Activated naive CD8-positive, alpha-beta T cell treated with anti-CD3 and anti-CD28 coated beads, Interleukin-2, amount 50 U/mL, for 24 hours (primary cell): ENCODE results near the gene ITLN1.
"Not testable (repeated sequence)": the region's sequence is repeated elsewhere in the genome, so short reads cannot be mapped to it uniquely, and the experiment has no call there.

Experiments used
- ATAC-seq: fragments of 150-1000 bp; cut with Tn5 transposase; one replicate; pipeline ENCODE4 v1.10.0; 2021
- DNase-seq: peaks from one replicate; pipeline ENCODE4 v3.0.0; 2021
- H3K27ac Mint-ChIP-seq: one replicate; pipeline ENCODE4 v1.8.0; 2021; ENCODE audit warnings: mild to moderate bottlenecking, mixed read lengths
- H3K27me3 Mint-ChIP-seq: one replicate; pipeline ENCODE4 v1.8.0; 2021; ENCODE audit warnings: mixed read lengths
- H3K36me3 Mint-ChIP-seq: one replicate; pipeline ENCODE4 v1.8.0; 2021; ENCODE audit warnings: low read depth, mixed read lengths
- H3K4me1 Mint-ChIP-seq: one replicate; pipeline ENCODE4 v1.8.0; 2021; ENCODE audit warnings: mixed read lengths
- H3K4me3 Mint-ChIP-seq: one replicate; pipeline ENCODE4 v1.8.0; 2021; ENCODE audit warnings: mild to moderate bottlenecking, moderate library complexity, mixed read lengths
- H3K9me3 Mint-ChIP-seq: one replicate; pipeline ENCODE4 v1.8.0; 2021; ENCODE audit warnings: mixed read lengths

The ITLN1 gene

GRCh38 chr1:160868141-160868540, 16.8 kb downstream of the ITLN1 start:
- Mint-ChIP-seq H3K36me3 (no peaks in the 10 kb centered on the region), H3K27me3 (no peaks in the 10 kb centered on the region), H3K27ac (no peak overlapping the region), H3K4me3 (no peak overlapping the region), H3K9me3 (no peaks in the 10 kb centered on the region), H3K4me1 (peaks cover 25% of the 10 kb centered on the region)
- no peak for ATAC-seq
- DNase-seq, result no peak

- H3K36me3 Mint-ChIP-seq, DNase-seq, H3K9me3 Mint-ChIP-seq, H3K4me3 Mint-ChIP-seq, ATAC-seq, H3K27ac Mint-ChIP-seq, H3K27me3 Mint-ChIP-seq: not testable (repeated sequence)
- peaks cover 30% of the 10 kb centered on the region for H3K4me1 Mint-ChIP-seq
These were observed 17.3 kb downstream of the ITLN1 start for GRCh38 chr1:160867651-160868050.

GRCh38 chr1:160866695-160867260, 18.2 kb downstream of the ITLN1 start:
- no peaks in the 10 kb centered on the region for H3K27me3 Mint-ChIP-seq
- no peak overlapping the region for H3K27ac Mint-ChIP-seq
- no peaks in the 10 kb centered on the region for H3K9me3 Mint-ChIP-seq
- peaks cover 38% of the 10 kb centered on the region for H3K4me1 Mint-ChIP-seq
- ATAC-seq (no peak), DNase-seq (no peak)
- H3K4me3 Mint-ChIP-seq, result no peak overlapping the region
- H3K36me3 Mint-ChIP-seq, result no peaks in the 10 kb centered on the region

GRCh38 chr1:160866001-160866694, 18.8 kb downstream of the ITLN1 start:
- no peak for ATAC-seq
- peaks cover 42% of the 10 kb centered on the region for H3K4me1 Mint-ChIP-seq
- H3K27ac Mint-ChIP-seq, result no peak overlapping the region
- DNase-seq, result no peak
- no peaks in the 10 kb centered on the region for H3K9me3 Mint-ChIP-seq
- no peaks in the 10 kb centered on the region for H3K36me3 Mint-ChIP-seq
- no peak overlapping the region for H3K4me3 Mint-ChIP-seq
- H3K27me3 Mint-ChIP-seq, result peaks cover 1% of the 10 kb centered on the region

GRCh38 chr1:160865337-160865736, 19.6 kb downstream of the ITLN1 start:
- no peak for DNase-seq
- H3K4me3 Mint-ChIP-seq, result no peak overlapping the region
- H3K9me3 Mint-ChIP-seq, result no peaks in the 10 kb centered on the region
- peaks cover 43% of the 10 kb centered on the region for H3K4me1 Mint-ChIP-seq
- H3K27ac Mint-ChIP-seq, result no peak overlapping the region
- ATAC-seq, result no peak
- no peaks in the 10 kb centered on the region for H3K36me3 Mint-ChIP-seq
- H3K27me3 Mint-ChIP-seq, result peaks cover 5% of the 10 kb centered on the region

GRCh38 chr1:160864173-160864572, 20.8 kb downstream of the ITLN1 start:
- Mint-ChIP-seq H3K27ac (peak overlapping the region; percentile 43), H3K9me3 (no peaks in the 10 kb centered on the region), H3K4me1 (peaks cover 43% of the 10 kb centered on the region), H3K27me3 (peaks cover 5% of the 10 kb centered on the region), H3K36me3 (no peaks in the 10 kb centered on the region), H3K4me3 (no peak overlapping the region)
- ATAC-seq, result no peak
- no peak for DNase-seq

GRCh38 chr1:160863774-160864131, 21.2 kb downstream of the ITLN1 start:
- Mint-ChIP-seq H3K27ac (peak overlapping the region; percentile 43), H3K4me3 (no peak overlapping the region), H3K4me1 (peaks cover 43% of the 10 kb centered on the region), H3K27me3 (peaks cover 5% of the 10 kb centered on the region), H3K9me3 (no peaks in the 10 kb centered on the region), H3K36me3 (no peaks in the 10 kb centered on the region)
- DNase-seq (no peak), ATAC-seq (no peak)

GRCh38 chr1:160863061-160863773, 21.8 kb downstream of the ITLN1 start:
- Mint-ChIP-seq H3K36me3 (no peaks in the 10 kb centered on the region), H3K27ac (peak overlapping the region; percentile 74), H3K4me1 (peaks cover 42% of the 10 kb centered on the region), H3K27me3 (peaks cover 5% of the 10 kb centered on the region), H3K4me3 (peak overlapping the region; percentile 12), H3K9me3 (no peaks in the 10 kb centered on the region)
- ATAC-seq (no peak), DNase-seq (no peak)

- no peaks in the 10 kb centered on the region for H3K36me3 Mint-ChIP-seq
- H3K4me1 Mint-ChIP-seq, result peaks cover 37% of the 10 kb centered on the region
- peak within 1 kb of the TSS; percentile 74 for H3K27ac Mint-ChIP-seq
- peak; percentile 71 for DNase-seq
- peak; percentile 100 for ATAC-seq
- H3K9me3 Mint-ChIP-seq, result no peaks in the 10 kb centered on the region
- H3K4me3 Mint-ChIP-seq, result peak within 1 kb of the TSS; percentile 53
- H3K27me3 Mint-ChIP-seq, result peaks cover 5% of the 10 kb centered on the region
These were observed 22.5 kb downstream of the ITLN1 start, which contains the start of gene CD244 for GRCh38 chr1:160862203-160863060. CD244 (minus strand) TSS chr1:160862887; CDS start chr1:160862677, 210 bp downstream.

- no peak for DNase-seq
- H3K4me1 Mint-ChIP-seq, result peaks cover 36% of the 10 kb centered on the region
- H3K27ac Mint-ChIP-seq, result no peak overlapping the region
- peak overlapping the region; percentile 10 for H3K4me3 Mint-ChIP-seq
- ATAC-seq, result no peak
- peaks cover 5% of the 10 kb centered on the region for H3K27me3 Mint-ChIP-seq
- no peaks in the 10 kb centered on the region for H3K36me3 Mint-ChIP-seq
- H3K9me3 Mint-ChIP-seq, result no peaks in the 10 kb centered on the region
These were observed 24.0 kb downstream of the ITLN1 start for GRCh38 chr1:160860840-160861505.

- Mint-ChIP-seq H3K4me3 (no peak overlapping the region), H3K36me3 (no peaks in the 10 kb centered on the region), H3K4me1 (peaks cover 29% of the 10 kb centered on the region), H3K27ac (no peak overlapping the region), H3K27me3 (peaks cover 5% of the 10 kb centered on the region), H3K9me3 (no peaks in the 10 kb centered on the region)
- DNase-seq, result no peak
- no peak for ATAC-seq
These were observed 25.8 kb downstream of the ITLN1 start for GRCh38 chr1:160859166-160859565.

GRCh38 chr1:160858507-160858906, 26.5 kb downstream of the ITLN1 start:
- H3K4me3 Mint-ChIP-seq, result no peak overlapping the region

GRCh38 chr1:160858097-160858496, 26.9 kb downstream of the ITLN1 start:
- DNase-seq (no peak), ATAC-seq (no peak)
- Mint-ChIP-seq H3K36me3 (peaks cover 1% of the 10 kb centered on the region), H3K9me3 (no peaks in the 10 kb centered on the region), H3K27me3 (peaks cover 5% of the 10 kb centered on the region), H3K27ac (no peak overlapping the region), H3K4me3 (no peak overlapping the region), H3K4me1 (peaks cover 24% of the 10 kb centered on the region)

More at GRCh38 chr1:160858507-160858906, 26.5 kb downstream of the ITLN1 start:
- ATAC-seq, result no peak
- DNase-seq, result no peak
- no peak overlapping the region for H3K27ac Mint-ChIP-seq
- H3K27me3 Mint-ChIP-seq, result peaks cover 5% of the 10 kb centered on the region
- no peaks in the 10 kb centered on the region for H3K36me3 Mint-ChIP-seq
- no peaks in the 10 kb centered on the region for H3K9me3 Mint-ChIP-seq
- H3K4me1 Mint-ChIP-seq, result peaks cover 26% of the 10 kb centered on the region
